Measurements from ENCODE around the gene FTO.
A peak's percentile ranks its signal among the peaks of the same experiment; 100 is the strongest.

Gene FTO

GRCh38 chr16:53973021-53973420 is 269.1 kb downstream of the FTO start:
- DNase-seq, result no peak

GRCh38 chr16:53974484-53975080 is 270.6 kb downstream of the FTO start:
- DNase-seq, result no peak

GRCh38 chr16:53980675-53981074 is 276.7 kb downstream of the FTO start:
- DNase-seq, result no peak

GRCh38 chr16:53982631-53983042 is 278.7 kb downstream of the FTO start:
- DNase-seq, result no peak

- DNase-seq, result peak in 2 of 3 experiments; percentile 61 to 87
Observed at GRCh38 chr16:53984936-53985335, 281.0 kb downstream of the FTO start.

- no peak for DNase-seq
Observed at GRCh38 chr16:53985861-53986260, 281.9 kb downstream of the FTO start.

- DNase-seq, result no peak
Observed at GRCh38 chr16:53986793-53987192, 282.8 kb downstream of the FTO start.

- no peak for DNase-seq
Observed at GRCh38 chr16:53988136-53988535, 284.2 kb downstream of the FTO start.

- no peak for DNase-seq
Observed at GRCh38 chr16:53989597-53989996, 285.6 kb downstream of the FTO start.

GRCh38 chr16:53991754-53992378 is 287.9 kb downstream of the FTO start:
- peak in 2 of 3 experiments; percentile 22 to 33 for DNase-seq

GRCh38 chr16:53995378-53995777 is 291.4 kb downstream of the FTO start:
- no peak for DNase-seq

- DNase-seq, result no peak
Observed at GRCh38 chr16:53996961-53997360, 293.0 kb downstream of the FTO start.

GRCh38 chr16:53998024-53998810 is 294.3 kb downstream of the FTO start:
- DNase-seq, result no peak

- DNase-seq, result no peak
Observed at GRCh38 chr16:53998966-53999522, 295.1 kb downstream of the FTO start.

GRCh38 chr16:53999841-54000240 is 295.9 kb downstream of the FTO start:
- DNase-seq, result no peak

GRCh38 chr16:54000361-54000760 is 296.4 kb downstream of the FTO start:
- DNase-seq, result no peak

- DNase-seq, result no peak
Observed at GRCh38 chr16:54006693-54007092, 302.7 kb downstream of the FTO start.

- no peak for DNase-seq
Observed at GRCh38 chr16:54007504-54007903, 303.5 kb downstream of the FTO start.

- no peak for DNase-seq
Observed at GRCh38 chr16:54009464-54010176, 305.7 kb downstream of the FTO start.

- DNase-seq, result no peak
Observed at GRCh38 chr16:54015147-54015546, 311.2 kb downstream of the FTO start.

- DNase-seq, result peak in 1 of 3 experiments; percentile 25
Observed at GRCh38 chr16:54022362-54022761, 318.4 kb downstream of the FTO start.

GRCh38 chr16:54026456-54026855 is 322.5 kb downstream of the FTO start:
- DNase-seq, result no peak

GRCh38 chr16:54027062-54027461 is 323.1 kb downstream of the FTO start:
- no peak for DNase-seq
